GM12891 (cell line): Measurements from ENCODE around the gene GPR39.

Experiments
- PAX5 ChIP-seq: IDR thresholded peaks from 2 replicates; pipeline ENCODE4 v1.6.1; 2011; ENCODE audit warnings: low read length, moderate library complexity, mild to moderate bottlenecking; ENCODE audit not compliant: insufficient read depth, severe bottlenecking
- POLR2A ChIP-seq: IDR thresholded peaks from 2 replicates; pipeline ENCODE4 v1.6.1; 2011; ENCODE audit warnings: low read depth, low read length, control low read depth
- POLR2AphosphoS5 ChIP-seq: IDR thresholded peaks from 2 replicates; pipeline ENCODE4 v1.6.1; 2011; ENCODE audit warnings: low read depth, low read length, control low read depth
- SPI1 ChIP-seq: IDR thresholded peaks from 2 replicates; pipeline ENCODE4 v1.6.1; 2011; ENCODE audit warnings: low read depth, low read length, control low read depth
- TAF1 ChIP-seq: IDR thresholded peaks from 2 replicates; pipeline ENCODE4 v1.6.1; 2011; ENCODE audit warnings: low read depth, low read length, control low read depth

- TF ChIP-seq POLR2AphosphoS5 (no peak), TAF1 (no peak), POLR2A (no peak), PAX5 (no peak), SPI1 (no peak)
These were observed 225.8 kb downstream of the GPR39 start for GRCh38 chr2:132642415-132642814.
